GM19238 (cell line): ENCODE results near the gene ZDHHC11B.
"Not testable (repeated sequence)": the region's sequence is repeated elsewhere in the genome, so short reads cannot be mapped to it uniquely, and the experiment has no call there.

Experiments
- DNase-seq: peaks from one replicate; pipeline ENCODE4 v3.0.0; 2011; ENCODE audit warnings: low spot score; ENCODE audit not compliant: insufficient read length

The ZDHHC11B gene

DNA sequence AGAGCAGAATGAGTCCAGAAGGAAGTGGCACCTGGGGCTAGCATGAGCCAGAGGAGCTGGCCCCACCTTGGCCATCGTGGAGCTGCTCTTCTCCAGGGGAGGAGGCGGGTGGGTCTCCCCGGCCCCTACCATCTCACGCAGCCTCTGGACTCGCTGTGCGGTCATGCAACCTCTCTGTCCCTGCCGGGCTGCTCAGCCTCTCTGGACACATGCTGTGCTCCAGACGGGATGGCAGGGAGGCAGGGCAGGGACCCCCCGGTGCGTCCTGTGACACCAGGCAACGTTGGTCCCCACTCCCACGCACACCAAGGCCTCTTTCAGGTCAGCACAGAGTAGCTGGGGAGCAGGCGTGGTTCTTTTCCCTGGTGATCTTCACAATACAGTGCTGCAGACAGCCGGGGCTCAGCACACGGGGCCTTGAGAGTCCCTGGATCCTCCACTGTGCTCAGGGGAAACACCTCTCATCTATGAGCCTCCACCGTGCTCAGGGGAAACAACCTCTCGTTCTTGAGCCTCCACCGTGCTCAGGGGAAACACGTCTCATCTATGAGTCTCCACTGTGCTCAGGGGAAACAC is 30.9 kb downstream of the ZDHHC11B start:
- not testable (repeated sequence) for DNase-seq

DNA sequence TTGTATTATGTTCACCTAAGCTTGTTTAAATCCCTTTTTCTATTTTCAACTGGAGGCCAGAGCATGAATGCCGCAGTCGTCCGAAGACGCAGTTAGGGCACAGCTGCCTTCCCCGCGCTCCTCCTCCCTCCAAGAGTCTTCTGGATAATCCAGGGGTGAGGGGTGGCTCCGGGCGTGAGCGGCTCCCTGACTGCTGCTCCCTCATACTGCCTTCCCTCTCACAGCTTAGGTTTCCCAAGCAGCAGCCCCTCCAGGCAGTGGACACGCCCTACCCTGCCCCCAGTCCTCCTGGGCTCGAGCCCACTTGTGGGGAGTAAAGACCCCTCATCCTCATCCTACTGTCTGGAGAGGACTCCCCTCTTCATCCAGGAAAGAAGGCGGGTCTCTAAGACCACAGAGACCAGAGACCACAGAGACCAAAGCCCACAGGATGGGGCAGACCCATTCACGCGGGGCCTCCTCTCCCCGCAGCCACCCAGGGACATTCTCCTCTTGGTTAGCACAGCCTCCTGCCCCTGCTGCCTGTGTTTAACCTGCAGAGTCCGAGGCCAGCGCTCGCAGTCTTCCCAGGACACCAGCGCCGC is 31.9 kb downstream of the ZDHHC11B start:
- DNase-seq, result not testable (repeated sequence)

DNA sequence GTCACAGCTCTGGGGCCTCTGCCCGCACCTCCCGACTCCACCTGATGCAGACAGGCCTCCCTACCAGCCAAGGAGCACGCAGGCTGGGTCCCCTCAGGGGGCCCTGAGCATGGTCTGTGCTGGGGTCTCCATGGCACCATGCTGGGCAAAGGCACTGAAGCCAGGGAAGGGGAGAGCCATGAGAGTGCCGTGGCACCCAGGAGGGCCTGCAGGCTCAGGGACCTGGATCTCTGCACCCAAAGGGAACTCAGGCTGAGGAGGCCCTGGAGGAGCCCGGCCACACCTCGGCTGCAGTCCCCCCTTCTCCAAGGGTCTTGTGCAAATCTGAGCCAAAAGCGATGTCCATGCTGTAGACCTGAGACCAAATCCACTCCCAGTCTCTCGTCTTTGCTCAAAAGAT is 32.5 kb downstream of the ZDHHC11B start:
- not testable (repeated sequence) for DNase-seq

DNA sequence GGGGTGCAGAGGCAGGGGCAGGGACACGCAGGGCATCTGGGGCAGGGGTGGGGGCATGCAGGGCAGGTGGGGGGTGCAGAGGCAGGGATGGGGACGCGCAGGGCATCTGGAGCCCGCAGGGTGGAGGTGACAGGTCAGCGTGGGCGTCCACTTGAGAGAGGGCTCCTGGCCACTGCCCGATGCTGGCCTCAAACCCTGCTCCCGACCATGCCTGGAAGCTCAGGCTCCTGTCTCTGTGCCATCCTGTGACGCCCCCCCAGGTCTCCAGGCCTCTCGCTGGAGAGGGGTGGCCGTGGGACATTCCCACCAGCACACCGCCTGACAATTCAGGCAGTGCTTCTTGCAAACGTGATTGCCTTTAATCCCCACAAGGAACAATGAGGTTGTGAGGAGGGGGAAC is 33.0 kb downstream of the ZDHHC11B start:
- no peak for DNase-seq

DNA sequence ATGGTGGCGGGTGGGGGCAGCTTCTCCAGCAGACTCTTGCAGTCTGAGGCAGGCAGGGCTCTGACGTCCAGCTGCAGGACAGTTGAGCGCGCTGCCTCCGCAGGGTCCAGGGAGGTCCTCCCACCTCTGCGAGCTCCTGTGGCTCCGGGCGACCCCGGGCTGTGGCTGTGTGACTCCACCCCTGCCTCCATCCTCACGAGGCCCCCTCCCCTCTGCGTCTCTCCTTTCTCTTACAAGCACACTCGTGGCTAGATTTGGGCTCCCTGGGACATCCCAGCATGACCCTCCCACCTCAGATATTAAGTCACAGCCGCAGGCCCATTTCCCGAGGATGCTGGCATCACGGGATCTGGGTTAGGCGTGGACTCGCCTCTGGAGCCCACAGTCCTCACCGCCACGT is 34.3 kb downstream of the ZDHHC11B start:
- DNase-seq, result not testable (repeated sequence)

DNA sequence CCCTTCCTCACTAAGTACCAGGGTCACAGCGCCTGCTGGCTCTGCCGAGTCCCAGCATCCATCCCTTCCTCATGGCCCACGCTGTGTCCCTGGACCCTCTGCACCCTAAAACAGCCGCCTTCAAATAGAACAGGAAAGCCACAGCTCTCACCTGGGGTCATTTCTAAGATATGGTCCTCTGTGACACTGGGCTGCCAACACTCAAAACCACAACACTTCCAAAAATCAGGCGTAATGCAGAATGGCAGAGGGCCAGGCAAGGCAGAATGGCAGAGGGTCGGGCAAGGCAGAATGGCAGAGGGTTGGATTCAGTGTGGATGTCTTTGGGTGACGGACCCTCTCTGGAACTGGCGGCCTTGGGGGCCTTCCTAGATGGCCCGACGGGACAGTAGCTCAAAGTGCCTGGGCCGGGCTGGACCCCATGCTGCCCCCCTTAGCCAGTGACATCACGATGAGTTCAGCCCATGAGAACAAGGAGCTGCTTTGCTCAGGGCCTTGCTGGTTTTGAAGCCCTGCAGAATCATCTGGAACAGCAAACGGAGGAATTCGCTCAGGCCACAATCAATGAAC is 35.3 kb downstream of the ZDHHC11B start:
- DNase-seq, result no peak

DNA sequence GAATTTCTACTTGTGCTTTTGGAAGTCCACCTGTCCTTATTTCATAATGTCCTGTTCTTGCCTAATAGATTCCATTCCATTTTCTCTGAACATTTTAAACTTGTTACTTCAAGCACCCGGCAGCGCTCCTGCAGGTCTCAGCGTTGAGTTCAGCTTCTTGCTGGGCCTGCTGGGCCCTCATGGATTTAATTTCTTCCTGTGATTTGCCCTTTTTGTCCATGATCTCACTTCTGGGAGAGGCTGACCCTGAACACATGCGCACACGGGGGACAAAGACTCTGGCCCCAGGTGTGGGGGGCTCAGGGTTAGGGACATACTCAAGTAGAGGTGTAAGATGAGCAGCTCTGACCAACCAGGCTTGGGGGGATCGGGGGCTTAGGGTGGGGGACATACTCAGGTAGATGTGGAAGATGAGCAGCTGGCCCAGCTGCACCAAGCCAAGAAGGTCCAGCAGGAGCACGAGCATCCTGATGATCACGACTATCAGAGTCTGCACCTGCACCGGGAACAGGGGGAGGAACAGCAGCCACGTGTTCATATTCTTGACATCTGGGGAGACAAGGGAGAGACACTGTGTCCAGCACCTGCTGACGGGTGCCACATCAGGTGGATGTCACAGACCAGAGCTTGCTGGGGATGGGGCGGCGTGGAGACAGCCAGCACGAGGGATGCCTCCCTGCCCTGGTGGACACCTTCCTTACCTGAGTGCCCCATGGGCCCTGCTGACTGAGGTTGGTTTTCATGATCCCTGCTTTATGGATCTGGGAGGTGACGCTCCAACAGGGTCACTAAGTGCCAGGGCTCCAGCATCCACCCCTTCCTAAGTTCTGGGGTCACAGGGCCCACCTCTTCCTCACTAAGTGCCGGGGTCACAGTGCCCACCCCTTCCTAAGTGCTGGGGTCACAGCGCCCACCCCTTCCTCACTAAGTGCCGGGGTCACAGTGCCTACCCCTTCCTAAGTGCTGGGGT is 36.2 kb downstream of the ZDHHC11B start:
- DNase-seq, result not testable (repeated sequence)

DNA sequence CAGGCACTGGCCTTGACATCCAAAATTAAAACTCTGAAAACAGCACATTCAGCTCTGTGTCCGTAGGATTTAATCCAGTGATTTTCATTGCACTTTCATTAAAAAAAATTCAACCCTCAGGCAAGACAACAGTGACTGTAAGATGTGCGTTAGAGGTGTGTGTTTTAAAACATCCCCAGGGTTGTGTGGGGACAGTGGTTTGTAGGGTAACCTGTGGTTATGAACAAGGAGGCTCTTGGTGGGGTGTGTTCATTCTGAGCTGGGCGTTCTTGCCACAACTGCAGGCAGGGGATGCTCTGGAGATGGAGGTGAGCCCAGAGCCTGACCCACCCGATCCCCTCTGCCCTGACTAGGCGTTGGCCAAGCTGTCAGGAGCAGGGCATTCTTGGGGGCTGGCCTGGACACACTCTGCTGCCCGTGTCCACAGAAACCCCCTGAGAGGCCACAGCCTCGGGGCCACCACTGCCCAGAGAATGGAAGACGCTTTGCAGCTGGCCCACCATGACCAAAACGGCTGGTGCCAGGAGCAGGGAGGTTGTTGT is 37.2 kb downstream of the ZDHHC11B start:
- DNase-seq, result not testable (repeated sequence)

DNA sequence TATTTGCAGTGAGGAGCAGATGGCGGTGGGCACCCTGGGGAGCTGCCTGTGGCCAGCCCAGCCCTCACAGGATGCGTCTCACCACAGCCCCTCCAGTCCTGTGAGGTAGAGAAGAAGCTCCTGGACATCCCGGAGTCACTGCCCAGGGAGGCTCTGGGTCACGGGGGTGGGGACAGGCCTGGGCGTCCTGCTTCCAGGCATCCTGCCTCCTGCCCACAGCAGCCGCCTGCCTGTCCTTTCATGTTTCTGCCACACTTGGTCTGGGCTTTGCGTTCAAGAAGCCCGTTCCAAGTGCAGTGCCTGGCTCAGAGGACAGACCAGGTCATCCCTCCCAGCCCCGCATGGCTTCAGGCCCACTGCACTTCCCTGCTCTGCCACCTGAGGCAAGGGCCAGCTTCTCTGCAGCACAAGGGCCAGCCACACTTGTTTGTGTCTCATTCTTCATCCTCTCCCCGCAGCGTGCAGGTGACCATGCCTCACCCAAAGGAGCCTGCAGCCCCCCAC is 38.2 kb downstream of the ZDHHC11B start:
- DNase-seq, result no peak

DNA sequence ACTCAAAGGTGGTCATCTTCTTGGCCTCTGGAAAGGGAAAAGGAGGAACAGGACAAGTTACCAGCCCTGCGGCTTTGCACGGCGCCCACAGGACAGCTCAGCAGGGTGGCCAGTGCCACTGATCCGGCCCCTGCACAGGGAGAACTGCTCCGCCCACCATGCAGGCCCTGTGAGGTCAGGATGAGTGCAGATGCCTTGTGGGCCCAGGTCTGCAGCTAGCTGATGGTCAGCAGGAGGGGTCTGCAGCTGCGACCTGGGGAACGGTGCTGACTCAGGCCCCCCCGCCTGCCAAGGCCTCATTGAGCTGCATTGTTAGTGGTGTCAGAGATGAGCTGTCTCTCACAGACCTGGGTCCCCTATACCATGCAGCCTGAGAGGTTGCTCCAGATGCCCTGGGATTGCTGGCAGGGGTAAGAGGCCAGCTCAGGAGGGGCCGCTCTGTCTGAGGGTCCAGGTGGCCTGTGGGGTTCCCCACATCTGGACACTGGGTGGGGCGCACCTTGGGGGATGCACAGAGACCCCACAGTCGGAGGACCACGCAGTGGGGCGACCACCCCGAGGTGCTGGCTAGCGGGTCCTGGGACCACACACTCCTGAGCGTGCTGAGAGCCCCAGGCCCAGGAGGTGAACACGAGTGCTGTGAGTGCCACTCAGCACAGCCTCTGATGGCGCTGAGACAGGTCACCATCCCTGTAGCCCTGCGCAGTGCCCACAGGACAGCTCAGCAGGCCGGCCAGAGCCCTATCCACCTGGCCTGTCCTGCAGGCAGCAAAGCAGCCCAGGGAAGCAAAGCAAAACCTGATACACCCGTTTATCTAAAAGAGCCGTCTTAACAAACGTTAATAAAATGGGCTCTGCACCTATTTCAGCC is 39.0 kb downstream of the ZDHHC11B start:
- DNase-seq, result not testable (repeated sequence)

DNA sequence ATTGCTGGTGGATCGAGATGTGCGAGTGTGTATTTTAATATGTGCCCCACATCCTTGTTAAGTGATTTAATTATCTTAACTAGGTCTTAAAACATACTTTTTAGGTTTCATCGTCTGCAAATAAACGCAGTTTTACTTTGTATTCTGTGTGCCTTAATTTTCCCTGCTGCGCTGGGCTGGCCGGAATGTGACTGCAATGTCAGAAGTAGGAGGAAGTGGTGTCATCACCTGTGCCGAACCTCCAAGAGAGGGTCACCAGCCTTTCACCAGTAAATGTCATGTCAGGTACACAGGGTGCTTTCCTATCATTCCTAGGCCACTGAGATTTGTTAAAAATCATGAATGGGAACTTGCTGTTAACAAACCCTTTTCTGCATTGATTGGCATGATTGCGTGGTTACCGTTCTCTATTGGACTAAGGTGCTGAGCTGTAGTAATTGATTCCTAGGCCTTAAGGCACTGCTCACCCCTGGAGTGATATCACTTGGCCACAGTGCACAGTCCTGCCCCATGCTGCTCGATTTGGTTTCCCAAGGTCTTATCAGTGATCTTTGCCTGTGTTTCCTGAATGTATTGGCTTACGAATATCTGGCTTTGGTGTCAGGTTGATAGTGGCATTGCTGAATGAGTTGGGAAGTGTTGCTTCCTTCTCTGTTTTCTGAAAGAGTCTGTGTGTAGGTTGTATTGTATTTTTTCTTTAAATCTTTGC is 40.7 kb downstream of the ZDHHC11B start:
- DNase-seq, result not testable (repeated sequence)

DNA sequence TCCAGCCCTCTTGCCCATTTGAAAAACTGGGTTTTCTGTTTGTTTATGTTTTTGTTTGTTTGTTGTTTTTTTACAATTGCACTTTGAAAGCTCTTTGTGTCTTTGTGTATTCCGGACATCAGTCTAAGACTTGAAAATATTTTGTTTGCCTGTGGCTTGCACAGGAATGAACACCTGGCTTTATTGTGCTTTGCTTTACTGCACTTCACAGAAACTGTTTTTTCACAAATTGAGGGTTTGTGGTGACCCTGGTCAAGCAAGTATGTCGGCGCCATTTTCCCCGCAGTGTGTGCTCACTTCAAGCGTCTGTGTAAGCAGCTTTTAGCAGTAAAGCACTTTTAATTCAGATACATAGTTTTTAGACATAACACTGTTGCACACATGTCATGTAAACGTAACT is 42.3 kb downstream of the ZDHHC11B start:
- DNase-seq, result not testable (repeated sequence)

DNA sequence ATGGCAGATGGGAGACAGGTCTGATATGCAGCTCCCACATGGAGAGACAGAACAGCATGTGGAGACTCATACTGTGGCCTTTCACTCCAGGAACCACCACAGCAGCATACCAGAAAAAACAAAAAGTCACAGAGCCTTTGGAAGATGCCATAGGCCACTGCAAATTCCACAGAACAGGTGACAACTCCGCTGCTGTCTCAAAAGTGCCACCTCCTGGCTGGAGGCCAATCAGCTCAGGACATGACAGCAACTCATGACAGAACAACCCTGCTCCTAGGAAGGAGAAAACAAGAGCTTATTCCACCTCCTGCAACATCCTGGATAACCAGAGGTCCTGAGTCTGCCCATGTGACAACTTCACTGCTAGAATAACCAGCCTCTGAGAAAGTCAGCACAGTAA is 50.4 kb downstream of the ZDHHC11B start:
- not testable (repeated sequence) for DNase-seq

DNA sequence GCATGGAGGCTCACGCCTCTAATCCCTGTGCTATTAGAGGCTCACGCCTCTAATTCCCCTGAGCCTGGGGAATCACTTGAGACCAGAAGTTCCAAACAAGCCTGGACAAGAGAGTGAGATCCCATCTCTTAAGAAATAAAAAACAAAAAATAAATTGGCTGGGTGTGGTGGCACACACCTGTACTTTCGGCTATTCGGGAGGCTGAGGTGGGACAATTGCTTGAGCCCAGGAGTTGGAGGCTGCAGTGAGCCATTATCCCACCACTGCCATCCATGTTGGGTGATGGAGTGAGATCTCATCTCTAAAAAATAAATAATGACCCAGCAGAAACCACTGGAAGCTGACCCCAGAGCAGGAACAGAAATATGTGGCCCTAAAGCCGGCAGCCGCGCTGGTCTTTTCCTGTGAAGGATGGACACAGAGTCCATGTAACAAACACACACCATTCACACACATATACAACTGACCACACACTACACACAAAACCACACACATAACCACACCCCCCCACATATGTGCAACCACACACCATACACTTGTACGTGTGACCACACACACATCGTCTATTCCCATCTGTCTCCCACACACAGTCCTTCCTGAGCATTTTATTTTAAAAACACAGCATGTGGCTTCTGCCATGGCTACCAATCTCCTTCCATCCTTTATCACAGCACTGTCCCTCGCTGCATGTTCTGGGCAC is 51.6 kb downstream of the ZDHHC11B start:
- not testable (repeated sequence) for DNase-seq

DNA sequence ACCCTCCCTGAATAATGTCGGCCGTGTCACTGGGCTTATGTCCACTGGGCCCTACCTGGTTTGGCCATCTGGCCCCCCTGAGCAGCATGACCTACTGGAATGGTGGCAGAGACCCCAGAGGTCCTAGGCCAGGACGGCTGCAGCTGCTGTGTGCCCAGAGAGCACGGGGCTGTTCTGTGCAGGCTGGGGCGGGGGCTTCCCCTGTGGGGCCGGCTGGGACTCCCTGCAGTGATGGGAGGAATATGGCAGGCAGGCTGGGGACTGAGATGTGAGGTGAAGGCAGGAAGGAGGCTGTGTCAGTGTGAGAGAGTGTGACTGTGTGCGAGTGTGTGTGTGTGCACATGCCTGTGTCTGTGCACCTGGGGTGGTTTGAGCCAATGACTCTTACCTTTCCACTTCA is 55.3 kb downstream of the ZDHHC11B start:
- not testable (repeated sequence) for DNase-seq

DNA sequence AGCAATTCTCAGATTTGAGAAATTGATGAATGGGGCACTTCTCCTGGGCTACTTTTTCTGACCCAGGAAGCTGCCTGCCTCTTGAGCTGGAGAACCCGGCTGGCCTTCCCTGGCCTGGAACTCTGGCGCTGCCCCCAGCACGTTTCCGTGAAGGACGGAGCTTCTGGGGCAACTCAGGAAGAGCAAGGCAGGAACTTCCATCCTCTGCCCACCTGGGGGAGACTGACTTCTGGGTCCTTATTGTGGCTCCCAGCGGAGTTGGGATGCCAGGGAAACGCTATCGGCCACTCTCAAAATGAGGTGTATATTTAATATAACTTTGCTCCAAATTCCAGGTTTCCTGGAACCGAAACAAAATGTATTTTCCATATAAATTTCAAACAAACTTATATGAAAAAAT is 57.4 kb downstream of the ZDHHC11B start:
- DNase-seq, result not testable (repeated sequence)

DNA sequence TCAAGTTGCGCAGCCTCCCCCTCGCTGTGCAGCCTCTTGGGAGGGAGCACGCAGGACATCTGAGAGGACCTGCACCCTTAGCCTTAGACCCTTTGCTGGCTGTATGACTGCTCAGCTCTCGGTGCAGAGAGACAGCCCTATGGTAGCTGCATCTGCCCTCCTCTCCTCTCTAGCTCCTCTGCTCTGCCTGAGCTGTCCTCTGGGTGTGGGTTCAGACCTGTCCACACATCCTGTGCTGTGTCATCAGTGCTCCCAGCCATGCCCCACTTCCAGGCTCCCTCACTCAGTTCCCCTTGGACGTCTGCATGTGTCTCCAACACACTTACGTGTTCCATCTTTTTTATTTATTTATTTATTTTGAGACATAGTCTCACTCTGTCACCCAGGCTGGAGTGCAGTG is 60.7 kb downstream of the ZDHHC11B start:
- not testable (repeated sequence) for DNase-seq

DNA sequence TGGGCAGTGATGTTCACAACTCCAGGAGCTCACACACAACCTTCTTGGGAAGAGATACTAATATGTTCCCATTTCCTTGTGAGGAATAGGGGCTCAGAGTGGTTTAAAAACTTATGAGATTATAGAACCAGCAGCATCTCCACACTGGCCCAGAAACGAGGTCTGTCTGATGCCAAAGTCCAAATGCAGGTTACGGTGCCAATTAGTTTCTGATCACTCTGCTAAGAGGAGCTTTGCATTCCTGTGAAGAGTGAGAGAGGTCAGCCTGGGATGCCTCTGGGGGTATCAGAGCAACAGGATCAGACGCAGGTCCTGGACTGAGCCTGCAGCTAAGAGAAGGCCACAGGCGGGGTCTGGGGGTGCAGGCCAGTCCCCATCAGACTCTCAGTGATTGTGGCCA is 61.2 kb downstream of the ZDHHC11B start:
- DNase-seq, result not testable (repeated sequence)

DNA sequence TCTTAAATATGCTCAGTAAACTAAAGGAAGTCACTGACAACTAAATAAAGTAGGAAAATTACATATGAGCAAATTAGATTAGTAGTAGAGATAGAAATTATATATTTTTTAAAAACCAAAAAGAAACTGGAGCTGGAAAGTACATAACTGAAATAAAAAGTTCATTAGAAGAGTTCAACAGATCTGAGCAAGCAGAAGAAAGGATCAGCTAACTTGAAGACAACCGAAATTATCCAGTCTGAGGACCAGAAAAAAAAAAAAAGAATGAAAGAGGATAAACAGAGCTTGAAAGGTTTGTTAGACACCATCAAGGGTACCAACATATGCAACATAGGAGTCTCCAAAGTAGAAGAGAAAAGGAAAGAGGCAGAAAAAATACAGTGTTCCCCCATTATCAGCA is 65.2 kb downstream of the ZDHHC11B start:
- not testable (repeated sequence) for DNase-seq
